MM.1S (cell line): ENCODE data around the gene C10orf88.
A peak's percentile ranks its signal among the peaks of the same experiment; 100 is the strongest.

Source experiments
- DNase-seq: peaks from one replicate; pipeline ENCODE4 v3.0.0-alpha.2; 2015
- H2AFZ ChIP-seq: fragments of 300-600 bp; sonication (generic); 2 replicates; pipeline ENCODE4 v1.6.0; 2016; ENCODE audit warnings: antibody characterized with exemption, low read length
- H3F3A ChIP-seq: fragments of 300-600 bp; sonication (generic); 2 replicates; pipeline ENCODE4 v1.6.1; 2016; ENCODE audit warnings: mild to moderate bottlenecking, antibody characterized with exemption, low read length, moderate library complexity, mixed read lengths; ENCODE audit not compliant: insufficient read depth
- H3K27ac ChIP-seq: fragments of 300-600 bp; sonication (generic); 2 replicates; pipeline ENCODE4 v1.5.1; 2016; ENCODE audit warnings: mild to moderate bottlenecking, low read length
- H3K27me3 ChIP-seq: fragments of 300-600 bp; sonication (generic); replicated peaks from 2 replicates; pipeline ENCODE4 v1.6.0; 2016; ENCODE audit warnings: low read length; ENCODE audit not compliant: insufficient read depth
- H3K36me3 ChIP-seq: fragments of 300-600 bp; sonication (generic); replicated peaks from 2 replicates; pipeline ENCODE4 v1.6.1; 2016; ENCODE audit warnings: mild to moderate bottlenecking, low read length, mixed read lengths; ENCODE audit not compliant: insufficient read depth
- H3K4me1 ChIP-seq: fragments of 300-600 bp; sonication (generic); 2 replicates; pipeline ENCODE4 v1.6.1; 2016; ENCODE audit warnings: low read length, mixed read lengths
- H3K4me2 ChIP-seq: fragments of 300-600 bp; sonication (generic); 2 replicates; pipeline ENCODE4 v1.6.0; 2016; ENCODE audit warnings: low read depth, low read length
- H3K4me3 ChIP-seq: fragments of 300-600 bp; sonication (generic); 2 replicates; pipeline ENCODE4 v1.5.1; 2016; ENCODE audit warnings: low read length, mixed read lengths
- H3K79me2 ChIP-seq: fragments of 300-600 bp; sonication (generic); 2 replicates; pipeline ENCODE4 v1.6.1; 2016; ENCODE audit warnings: mixed run types, low read length, mixed read lengths
- H3K9ac ChIP-seq: fragments of 300-600 bp; sonication (generic); 2 replicates; pipeline ENCODE4 v1.6.1; 2016; ENCODE audit warnings: low read length, mixed read lengths
- H3K9me2 ChIP-seq: fragments of 300-600 bp; sonication (generic); replicated peaks from 2 replicates; pipeline ENCODE4 v1.6.1; 2016; ENCODE audit warnings: mild to moderate bottlenecking, low read length, mixed read lengths; ENCODE audit not compliant: insufficient read depth
- H3K9me3 ChIP-seq: fragments of 300-600 bp; sonication (generic); replicated peaks from 2 replicates; pipeline ENCODE4 v1.6.1; 2016; ENCODE audit warnings: mild to moderate bottlenecking, low read length, mixed read lengths; ENCODE audit not compliant: insufficient read depth
- H4K20me1 ChIP-seq: fragments of 300-600 bp; sonication (generic); 2 replicates; pipeline ENCODE4 v1.6.1; 2016; ENCODE audit warnings: mild to moderate bottlenecking, low read length, moderate library complexity, mixed read lengths; ENCODE audit not compliant: insufficient read depth
- EZH2 ChIP-seq: fragments of 300-600 bp; sonication (generic); optimal IDR thresholded peaks from 2 replicates; pipeline ENCODE3; 2017; ENCODE audit warnings: low read depth, mild to moderate bottlenecking, antibody characterized with exemption, low read length, mixed read lengths
- EZH2phosphoT487 ChIP-seq: fragments of 300-600 bp; sonication (generic); IDR thresholded peaks from 2 replicates; pipeline ENCODE4 v1.6.1; 2018; ENCODE audit warnings: antibody characterized with exemption, low read length
- TF ChIP-seq, protein P1 (sequence below): fragments of 300-600 bp; sonication (generic); IDR thresholded peaks from 2 replicates; pipeline ENCODE4 v1.5.1; 2016; ENCODE audit warnings: antibody characterized with exemption, low read length, mixed read lengths

The C10orf88 gene

DNA sequence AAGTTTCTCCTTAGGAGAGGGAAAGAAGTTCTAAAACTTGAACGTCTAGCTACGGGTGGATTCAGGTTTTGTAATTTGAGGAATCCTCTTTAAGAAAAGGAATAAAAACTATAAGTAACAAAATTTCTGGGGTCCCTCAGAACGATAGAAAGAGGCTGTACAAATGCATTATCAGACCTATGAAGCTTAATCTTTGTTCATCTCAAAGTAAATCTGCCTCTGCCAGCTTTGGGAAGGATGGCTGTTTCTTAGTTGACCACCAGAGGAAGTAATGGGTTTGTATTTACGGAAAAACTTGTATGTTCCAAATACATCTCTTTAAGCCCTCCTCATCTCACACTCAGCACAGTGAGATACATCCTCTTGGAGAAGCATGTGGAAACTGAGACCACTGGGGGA is 27.0 kb upstream of the C10orf88 start:
- Histone ChIP-seq H3K9me3 (no peaks in the 10 kb centered on the region), H3K4me1 (peaks cover 7% of the 10 kb centered on the region; the same call in 1 of the 2 replicates), H3K79me2 (no peaks in the 10 kb centered on the region), H4K20me1 (no peaks in the 10 kb centered on the region), H2AFZ (peak overlapping the region; percentile 63), H3K4me2 (peak overlapping the region; percentile 82), H3K9me2 (no peaks in the 10 kb centered on the region), H3K27me3 (no peaks in the 10 kb centered on the region), H3F3A (0 out of 2 replicates have a peak, but pooled peaks cover 3% of the 10 kb centered on the region), H3K36me3 (no peaks in the 10 kb centered on the region), H3K4me3 (peak overlapping the region; percentile 68), H3K27ac (no peak overlapping the region), H3K9ac (peak overlapping the region; percentile 32; the same call in 1 of the 2 replicates)
- no peak for TF ChIP-seq EZH2
- TF ChIP-seq, protein P1, sequence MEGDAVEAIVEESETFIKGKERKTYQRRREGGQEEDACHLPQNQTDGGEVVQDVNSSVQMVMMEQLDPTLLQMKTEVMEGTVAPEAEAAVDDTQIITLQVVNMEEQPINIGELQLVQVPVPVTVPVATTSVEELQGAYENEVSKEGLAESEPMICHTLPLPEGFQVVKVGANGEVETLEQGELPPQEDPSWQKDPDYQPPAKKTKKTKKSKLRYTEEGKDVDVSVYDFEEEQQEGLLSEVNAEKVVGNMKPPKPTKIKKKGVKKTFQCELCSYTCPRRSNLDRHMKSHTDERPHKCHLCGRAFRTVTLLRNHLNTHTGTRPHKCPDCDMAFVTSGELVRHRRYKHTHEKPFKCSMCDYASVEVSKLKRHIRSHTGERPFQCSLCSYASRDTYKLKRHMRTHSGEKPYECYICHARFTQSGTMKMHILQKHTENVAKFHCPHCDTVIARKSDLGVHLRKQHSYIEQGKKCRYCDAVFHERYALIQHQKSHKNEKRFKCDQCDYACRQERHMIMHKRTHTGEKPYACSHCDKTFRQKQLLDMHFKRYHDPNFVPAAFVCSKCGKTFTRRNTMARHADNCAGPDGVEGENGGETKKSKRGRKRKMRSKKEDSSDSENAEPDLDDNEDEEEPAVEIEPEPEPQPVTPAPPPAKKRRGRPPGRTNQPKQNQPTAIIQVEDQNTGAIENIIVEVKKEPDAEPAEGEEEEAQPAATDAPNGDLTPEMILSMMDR = peak; percentile 50
- DNase-seq = peak; percentile 46

DNA sequence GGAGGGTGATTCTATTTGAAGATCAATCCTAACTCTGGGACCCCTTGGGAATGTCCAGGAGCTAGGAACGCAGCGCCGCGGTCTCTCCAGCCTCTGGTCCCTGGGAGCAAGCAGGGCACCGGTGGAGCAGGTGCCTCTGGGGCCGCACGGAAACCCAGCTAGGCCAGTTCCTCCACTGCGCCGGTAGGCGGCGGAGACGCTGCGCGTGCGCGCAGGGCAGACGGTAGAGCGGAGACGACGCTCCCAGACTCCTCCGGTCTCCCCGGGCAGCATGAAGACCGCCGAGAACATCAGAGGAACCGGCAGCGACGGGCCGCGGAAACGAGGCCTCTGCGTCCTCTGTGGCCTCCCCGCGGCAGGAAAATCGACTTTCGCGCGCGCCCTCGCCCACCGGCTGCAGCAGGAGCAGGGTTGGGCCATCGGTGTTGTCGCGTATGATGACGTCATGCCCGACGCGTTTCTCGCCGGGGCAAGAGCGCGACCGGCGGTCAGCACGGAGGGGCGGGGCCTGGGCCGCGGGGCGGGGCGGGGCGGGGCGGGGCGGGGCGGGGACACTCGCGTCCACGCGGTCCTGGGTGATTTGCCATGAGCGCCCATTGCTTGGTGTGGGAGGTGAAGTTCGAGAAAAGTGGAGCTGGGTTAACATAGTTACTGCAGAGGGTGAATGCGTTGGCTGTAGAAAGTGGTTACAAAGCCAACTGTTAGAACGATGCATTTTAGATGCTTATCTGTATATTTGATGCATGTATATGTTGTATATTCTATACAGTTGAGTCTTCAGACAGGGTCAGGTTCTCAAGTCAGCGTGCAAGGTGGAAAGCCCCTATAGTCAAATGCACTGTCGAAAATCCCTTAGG is 26.4 kb upstream of the C10orf88 start, which contains the start of gene PSTK:
Gene PSTK (plus strand): TSS at position 193 of the 857 bp plus-strand sequence. CDS start 79 bp downstream, at position 272.
- Histone ChIP-seq H3K9me2 (no peaks in the 10 kb centered on the region), H3K79me2 (no peaks in the 10 kb centered on the region), H3K4me3 (peak within 1 kb of the TSS; percentile 81), H4K20me1 (no peaks in the 10 kb centered on the region), H3K9ac (peak within 1 kb of the TSS; percentile 94), H3F3A (0 out of 2 replicates have a peak, but pooled peaks cover 3% of the 10 kb centered on the region), H3K27ac (peak within 1 kb of the TSS; percentile 88), H2AFZ (peak within 1 kb of the TSS; percentile 92), H3K9me3 (no peaks in the 10 kb centered on the region), H3K27me3 (no peaks in the 10 kb centered on the region), H3K36me3 (no peaks in the 10 kb centered on the region), H3K4me1 (peaks cover 7% of the 10 kb centered on the region; the same call in 1 of the 2 replicates), H3K4me2 (peak within 1 kb of the TSS; percentile 85)
- DNase-seq = peak; percentile 92
- TF ChIP-seq, protein P1 = peak; percentile 83
- TF ChIP-seq EZH2 (no peak), EZH2phosphoT487 (no peak)

DNA sequence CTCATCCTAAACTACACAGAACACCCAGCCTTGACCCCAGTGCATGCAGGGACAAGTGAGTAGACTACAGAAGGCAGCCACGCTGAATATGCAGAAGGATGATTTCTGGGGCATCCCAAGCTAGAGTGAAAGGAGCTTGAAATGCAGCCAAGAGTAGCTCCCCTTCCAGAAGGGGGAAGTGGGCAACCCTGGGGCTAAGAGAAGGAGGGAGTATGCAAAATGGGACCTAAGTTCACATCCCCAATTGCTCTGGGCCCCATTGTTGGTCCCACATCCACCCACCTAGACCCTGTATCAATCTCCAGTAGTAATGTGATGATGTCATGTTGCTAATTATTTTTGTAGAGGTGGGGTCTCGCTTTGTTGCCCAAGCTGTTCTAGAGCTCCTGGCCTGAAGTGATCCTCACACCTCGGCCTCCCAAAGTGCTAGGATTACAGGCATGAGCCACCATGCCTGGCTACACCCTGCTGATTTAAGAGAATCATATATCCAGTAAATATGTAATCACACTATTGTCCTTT is 20.6 kb upstream of the C10orf88 start:
- Histone ChIP-seq H4K20me1 (no peaks in the 10 kb centered on the region), H3K4me1 (no peaks in the 10 kb centered on the region), H3K36me3 (no peaks in the 10 kb centered on the region), H3K27ac (no peak overlapping the region), H3K4me2 (no peak overlapping the region), H3K9me3 (no peaks in the 10 kb centered on the region), H3K9me2 (no peaks in the 10 kb centered on the region), H2AFZ (no peak overlapping the region), H3K4me3 (no peak overlapping the region), H3K27me3 (no peaks in the 10 kb centered on the region), H3F3A (no peaks in the 10 kb centered on the region), H3K79me2 (no peaks in the 10 kb centered on the region), H3K9ac (no peak overlapping the region)
- no peak for TF ChIP-seq EZH2
- TF ChIP-seq EZH2phosphoT487 = no peak
- TF ChIP-seq, protein P1 = no peak
- no peak for DNase-seq
